ENCODE results near the gene PARP6.

PARP6 gene

GRCh38 chr15:72272213-72272996, at the start of gene PARP6:
Gene PARP6, minus strand, starts transcription at chr15:72272554. Its CDS starts 5,077 bp downstream, at chr15:72267477.
- DNase-seq = peak; percentile 99

- peak; percentile 87 to 88 for DNase-seq
Observed at GRCh38 chr15:72319985-72320671, 47.8 kb upstream of the PARP6 start, which contains the start of gene CELF6. Gene CELF6, minus strand, starts transcription at chr15:72320157. Its CDS starts 283 bp downstream, at chr15:72319874.

GRCh38 chr15:72319360-72319984, 47.1 kb upstream of the PARP6 start:
- DNase-seq = peak; percentile 33 to 57

- no peak for DNase-seq
Observed at GRCh38 chr15:72318408-72318942, 46.1 kb upstream of the PARP6 start.

- DNase-seq = no peak
Observed at GRCh38 chr15:72315706-72316370, 43.5 kb upstream of the PARP6 start.

GRCh38 chr15:72313881-72314280, 41.5 kb upstream of the PARP6 start:
- DNase-seq = no peak

- DNase-seq = no peak
Observed at GRCh38 chr15:72313448-72313840, 41.1 kb upstream of the PARP6 start.

- peak; percentile 57 to 71 for DNase-seq
Observed at GRCh38 chr15:72312605-72313447, 40.5 kb upstream of the PARP6 start.

- DNase-seq = no peak
Observed at GRCh38 chr15:72307026-72307425, 34.7 kb upstream of the PARP6 start.

- peak; percentile 66 to 82 for DNase-seq
Observed at GRCh38 chr15:72306211-72306785, 33.9 kb upstream of the PARP6 start.

GRCh38 chr15:72304596-72304995, 32.2 kb upstream of the PARP6 start:
- no peak for DNase-seq

GRCh38 chr15:72302955-72303354, 30.6 kb upstream of the PARP6 start:
- DNase-seq = no peak

- DNase-seq = no peak
Observed at GRCh38 chr15:72289597-72290325, 17.4 kb upstream of the PARP6 start.

GRCh38 chr15:72288796-72289596, 16.6 kb upstream of the PARP6 start:
- no peak for DNase-seq

- DNase-seq = peak; percentile 42 to 55
Observed at GRCh38 chr15:72285927-72286516, 13.7 kb upstream of the PARP6 start.

GRCh38 chr15:72285402-72285801, 13.0 kb upstream of the PARP6 start:
- no peak for DNase-seq

GRCh38 chr15:72284781-72285180, 12.4 kb upstream of the PARP6 start:
- DNase-seq = no peak

GRCh38 chr15:72281713-72282112, 9.4 kb upstream of the PARP6 start:
- DNase-seq = no peak

- no peak for DNase-seq
Observed at GRCh38 chr15:72280751-72281150, 8.4 kb upstream of the PARP6 start.
